Measurements from ENCODE around the gene CYP26B1. TPM values are rescaled to one million over a fixed set of nuclear protein-coding genes. Genes with fewer than 3 reads are reported as not detected.

Gene CYP26B1
- total RNA-seq, 2 experiments from 2014 or later = not detected

GRCh38 chr2:72085513-72085912, 62.1 kb downstream of the CYP26B1 start:
- Histone ChIP-seq H3K4me1 (ENCODE audit: insufficient read depth, low read length, poor library complexity, severe bottlenecking) (no peaks in the 10 kb centered on the region), H2AFZ (ENCODE audit: low read length) (no peak overlapping the region), H3K4me3 (ENCODE audit: low read depth, low read length, poor library complexity, severe bottlenecking) (no peak overlapping the region), H3K36me3 (ENCODE audit: insufficient read depth, low read length) (no peaks in the 10 kb centered on the region), H3K79me2 (ENCODE audit: insufficient read depth, low read depth, low read length) (no peaks in the 10 kb centered on the region), H3K4me2 (ENCODE audit: low read length) (no peak overlapping the region), H3K9me2 (ENCODE audit: insufficient read depth, low read length) (no peaks in the 10 kb centered on the region), H3K9me3 (ENCODE audit: low read length) (no peaks in the 10 kb centered on the region), H3K27ac (ENCODE audit: low read depth, low read length, poor library complexity, severe bottlenecking) (no peak overlapping the region), H4K20me1 (ENCODE audit: insufficient read depth, low read length) (no peaks in the 10 kb centered on the region)
- TF ChIP-seq EZH2phosphoT487 (IDR thresholded peaks at IDR 0.05; ENCODE audit: borderline replicate concordance, low read depth, low read length) = no peak
- TF ChIP-seq CTCF (conservative IDR thresholded peaks at IDR 0.05; ENCODE audit: low read length) = no peak
- ChIA-PET CTCF (ENCODE audit: unreplicated experiment) (no interaction called here), POLR2A (no interaction called here)
- BruUV-seq (replicated peaks) = no TSS peak
- intact Hi-C loops (cut with micrococcal nuclease; ENCODE audit: unreplicated experiment) = no loop called here
- DNase-seq (ENCODE audit: low spot score) = no peak

GRCh38 chr2:72085036-72085435, 62.6 kb downstream of the CYP26B1 start:
- Histone ChIP-seq H3K27ac (ENCODE audit: low read depth, low read length, poor library complexity, severe bottlenecking) (no peak overlapping the region), H3K4me3 (ENCODE audit: low read depth, low read length, poor library complexity, severe bottlenecking) (no peak overlapping the region), H3K79me2 (ENCODE audit: insufficient read depth, low read depth, low read length) (no peaks in the 10 kb centered on the region), H3K9me3 (ENCODE audit: low read length) (no peaks in the 10 kb centered on the region), H3K36me3 (ENCODE audit: insufficient read depth, low read length) (no peaks in the 10 kb centered on the region), H4K20me1 (ENCODE audit: insufficient read depth, low read length) (no peaks in the 10 kb centered on the region), H3K4me2 (ENCODE audit: low read length) (no peak overlapping the region), H2AFZ (ENCODE audit: low read length) (no peak overlapping the region), H3K4me1 (ENCODE audit: insufficient read depth, low read length, poor library complexity, severe bottlenecking) (no peaks in the 10 kb centered on the region), H3K9me2 (ENCODE audit: insufficient read depth, low read length) (no peaks in the 10 kb centered on the region)
- ChIA-PET POLR2A (no interaction called here), CTCF (ENCODE audit: unreplicated experiment) (no interaction called here)
- no peak for DNase-seq (ENCODE audit: low spot score)
- no TSS peak for BruUV-seq (replicated peaks)
- TF ChIP-seq EZH2phosphoT487 (IDR thresholded peaks at IDR 0.05; ENCODE audit: borderline replicate concordance, low read depth, low read length) = no peak
- no peak for TF ChIP-seq CTCF (conservative IDR thresholded peaks at IDR 0.05; ENCODE audit: low read length)
- intact Hi-C loops (cut with micrococcal nuclease; ENCODE audit: unreplicated experiment) = no loop called here

GRCh38 chr2:72084584-72084976, 63.1 kb downstream of the CYP26B1 start:
- Histone ChIP-seq H3K27ac (ENCODE audit: low read depth, low read length, poor library complexity, severe bottlenecking) (no peak overlapping the region), H3K4me2 (ENCODE audit: low read length) (no peak overlapping the region), H3K36me3 (ENCODE audit: insufficient read depth, low read length) (no peaks in the 10 kb centered on the region), H3K4me3 (ENCODE audit: low read depth, low read length, poor library complexity, severe bottlenecking) (no peak overlapping the region), H3K4me1 (ENCODE audit: insufficient read depth, low read length, poor library complexity, severe bottlenecking) (no peaks in the 10 kb centered on the region), H3K9me2 (ENCODE audit: insufficient read depth, low read length) (no peaks in the 10 kb centered on the region), H3K79me2 (ENCODE audit: insufficient read depth, low read depth, low read length) (no peaks in the 10 kb centered on the region), H2AFZ (ENCODE audit: low read length) (no peak overlapping the region), H3K9me3 (ENCODE audit: low read length) (no peaks in the 10 kb centered on the region), H4K20me1 (ENCODE audit: insufficient read depth, low read length) (no peaks in the 10 kb centered on the region)
- no TSS peak for BruUV-seq (replicated peaks)
- CTCF ChIA-PET (ENCODE audit: unreplicated experiment) = no interaction called here
- DNase-seq (ENCODE audit: low spot score) = no peak
- POLR2A ChIA-PET = no interaction called here
- intact Hi-C loops (cut with micrococcal nuclease; ENCODE audit: unreplicated experiment) = no loop called here
- TF ChIP-seq EZH2phosphoT487 (IDR thresholded peaks at IDR 0.05; ENCODE audit: borderline replicate concordance, low read depth, low read length) = no peak
- TF ChIP-seq CTCF (conservative IDR thresholded peaks at IDR 0.05; ENCODE audit: low read length) = no peak

Measured in OCI-LY7 (cell line).